BJ (cell line): ENCODE measurements around the gene ARHGAP23. TPM values are rescaled to one million over a fixed set of nuclear protein-coding genes. Genes with fewer than 3 reads are reported as not detected.

Experiments
- CTCF ChIA-PET: fragments of 350-600 bp; formaldehyde crosslinking; extraction: SDS; loops from one replicate; lab custom pipeline; 2021; ENCODE audit warnings: antibody characterized with exemption, inconsistent platforms; lab: Yijun Ruan, JAX
- POLR2A ChIA-PET: fragments of 300-600 bp; sonication (Branson Sonifier 250); formaldehyde crosslinking; extraction: SDS; loops from one replicate; lab custom pipeline; 2021; ENCODE audit warnings: antibody characterized with exemption; lab: Charles Lee
- DNase-seq: peaks from one replicate; pipeline ENCODE4 v3.0.0-alpha.2; 2011; ENCODE audit warnings: low read depth
- H3K27me3 ChIP-seq: 2 replicates; pipeline ENCODE4 v1.6.0; 2011; ENCODE audit warnings: low read length; ENCODE audit not compliant: control insufficient read depth, insufficient read depth
- H3K36me3 ChIP-seq: 2 replicates; pipeline ENCODE4 v1.5.1; 2011; ENCODE audit warnings: low read length; ENCODE audit not compliant: control insufficient read depth, insufficient read depth
- H3K4me3 ChIP-seq: 2 replicates; pipeline ENCODE4 v1.5.1; 2011; ENCODE audit warnings: low read depth, mild to moderate bottlenecking, control low read depth, low read length
- polyA plus RNA-seq: library from polyadenylated mRNA; depleted of rRNA; stranded (reverse); fragments of >200 nt; gene quantifications from 2 replicates; pipeline ENCODE4 v1.2.3, GENCODE V29; 2011
- TF ChIP-seq, protein P1 (sequence below): IDR thresholded peaks from 2 replicates; pipeline ENCODE4 v1.5.1; 2011; ENCODE audit warnings: low read depth, mild to moderate bottlenecking, control low read depth, inconsistent platforms, low read length, moderate library complexity; ENCODE audit not compliant: insufficient read depth

ARHGAP23 gene
- polyA plus RNA-seq, 1 experiment = 17.2 TPM

DNA sequence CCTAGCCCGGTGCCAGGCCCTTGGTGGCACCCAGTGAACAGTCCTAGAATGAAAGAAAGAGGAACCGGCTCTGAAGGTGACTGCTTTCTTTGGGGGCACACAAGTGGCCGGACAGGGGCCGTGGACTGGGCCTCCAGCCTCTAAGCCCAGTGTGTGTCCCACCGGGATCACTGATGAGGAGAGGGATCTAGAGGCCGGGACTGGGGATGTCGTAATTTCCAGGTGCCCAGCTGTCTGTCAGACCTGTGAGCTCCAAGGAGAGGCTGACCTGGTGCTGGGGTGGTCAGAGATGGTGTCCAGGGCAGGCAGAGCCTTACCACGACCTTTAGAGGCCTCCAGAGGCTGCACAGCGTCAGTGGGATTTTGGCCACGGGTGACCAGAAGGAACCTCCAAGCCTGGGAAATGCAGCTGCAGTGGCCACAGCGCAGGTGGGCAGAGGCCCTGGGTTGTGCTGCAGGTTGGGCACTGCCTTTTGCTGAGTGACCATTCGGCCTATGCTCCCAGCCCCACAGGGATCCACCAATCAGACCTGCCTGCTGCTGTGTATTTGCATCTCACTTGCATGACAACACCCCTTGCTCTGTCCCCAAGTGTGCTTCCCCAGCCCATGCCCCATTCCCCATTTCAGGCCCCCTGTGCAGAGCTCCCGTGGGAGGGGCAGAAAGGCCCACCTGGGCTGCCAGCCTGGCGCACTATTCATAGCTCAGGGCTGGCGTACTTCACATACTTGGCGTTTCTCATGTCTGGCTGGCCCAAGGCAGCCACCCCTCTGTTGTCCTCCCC lies 12.5 kb downstream of the ARHGAP23 start:
- no peak for DNase-seq
- ChIA-PET CTCF (interaction anchor here (1.0 to 2.4 kb wide), 6 partner anchors 9 to 34 kb away, joined by 3 to 7 read pairs (median 4); partner anchors contain the start of gene ARHGAP23), POLR2A (interaction anchor here (0.6 kb wide), 1 partner anchor 13 kb away, joined by 5 read pairs; no protein-coding TSS in a partner anchor)
- TF ChIP-seq, protein P1, sequence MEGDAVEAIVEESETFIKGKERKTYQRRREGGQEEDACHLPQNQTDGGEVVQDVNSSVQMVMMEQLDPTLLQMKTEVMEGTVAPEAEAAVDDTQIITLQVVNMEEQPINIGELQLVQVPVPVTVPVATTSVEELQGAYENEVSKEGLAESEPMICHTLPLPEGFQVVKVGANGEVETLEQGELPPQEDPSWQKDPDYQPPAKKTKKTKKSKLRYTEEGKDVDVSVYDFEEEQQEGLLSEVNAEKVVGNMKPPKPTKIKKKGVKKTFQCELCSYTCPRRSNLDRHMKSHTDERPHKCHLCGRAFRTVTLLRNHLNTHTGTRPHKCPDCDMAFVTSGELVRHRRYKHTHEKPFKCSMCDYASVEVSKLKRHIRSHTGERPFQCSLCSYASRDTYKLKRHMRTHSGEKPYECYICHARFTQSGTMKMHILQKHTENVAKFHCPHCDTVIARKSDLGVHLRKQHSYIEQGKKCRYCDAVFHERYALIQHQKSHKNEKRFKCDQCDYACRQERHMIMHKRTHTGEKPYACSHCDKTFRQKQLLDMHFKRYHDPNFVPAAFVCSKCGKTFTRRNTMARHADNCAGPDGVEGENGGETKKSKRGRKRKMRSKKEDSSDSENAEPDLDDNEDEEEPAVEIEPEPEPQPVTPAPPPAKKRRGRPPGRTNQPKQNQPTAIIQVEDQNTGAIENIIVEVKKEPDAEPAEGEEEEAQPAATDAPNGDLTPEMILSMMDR = no peak
- H3K36me3 ChIP-seq = peaks cover 7% of the 10 kb centered on the region
- no peak overlapping the region for H3K4me3 ChIP-seq
- H3K27me3 ChIP-seq = no peaks in the 10 kb centered on the region

- CTCF ChIA-PET = interaction anchor here (1.0 to 2.6 kb wide), 4 partner anchors 10 to 44 kb away, joined by 3 to 11 read pairs (median 6); partner anchors contain the start of gene ARHGAP23
Measured at GRCh38 chr17:38441429-38442061, 13.3 kb downstream of the ARHGAP23 start.

GRCh38 chr17:38442548-38442947 lies 14.3 kb downstream of the ARHGAP23 start:
- TF ChIP-seq, protein P1 = no peak
- H3K4me3 ChIP-seq = no peak overlapping the region
- POLR2A ChIA-PET = no interaction called here
- no peak for DNase-seq
- CTCF ChIA-PET = interaction anchor here (1.2 to 3.3 kb wide), 5 partner anchors 8 to 43 kb away, joined by 3 to 19 read pairs (median 9); partner anchors contain the start of gene ARHGAP23
- peaks cover 5% of the 10 kb centered on the region for H3K36me3 ChIP-seq
- no peaks in the 10 kb centered on the region for H3K27me3 ChIP-seq

More at GRCh38 chr17:38441429-38442061, 13.3 kb downstream of the ARHGAP23 start:
- TF ChIP-seq, protein P1 = no peak
- POLR2A ChIA-PET = no interaction called here
- DNase-seq = no peak
- Histone ChIP-seq H3K4me3 (no peak overlapping the region), H3K36me3 (peaks cover 3% of the 10 kb centered on the region), H3K27me3 (no peaks in the 10 kb centered on the region)

- CTCF ChIA-PET = interaction anchor here (0.7 to 3.3 kb wide), 16 partner anchors 9 to 141 kb away, joined by 3 to 19 read pairs (median 6); partner anchors contain the start of gene ARHGAP23
- DNase-seq = no peak
- Histone ChIP-seq H3K27me3 (no peaks in the 10 kb centered on the region), H3K36me3 (peaks cover 5% of the 10 kb centered on the region), H3K4me3 (no peak overlapping the region)
- POLR2A ChIA-PET = no interaction called here
- TF ChIP-seq, protein P1 = no peak
Measured at GRCh38 chr17:38443356-38444031, 15.2 kb downstream of the ARHGAP23 start.
